Measurements from ENCODE around the gene SCFD2.
"Not testable (repeated sequence)": the region's sequence is repeated elsewhere in the genome, so short reads cannot be mapped to it uniquely, and the experiment has no call there.

Gene SCFD2

GRCh38 chr4:53365486-53366300 lies at the start of gene SCFD2:
TSS of gene SCFD2 (minus strand) at chr4:53366061.
- peak; percentile 94 to 98 for DNase-seq

- DNase-seq: not testable (repeated sequence)
Measured at GRCh38 chr4:53409479-53409878, 43.6 kb upstream of the SCFD2 start.

- DNase-seq: no peak
Measured at GRCh38 chr4:53380221-53380620, 14.4 kb upstream of the SCFD2 start.

- DNase-seq: no peak
Measured at GRCh38 chr4:53378171-53378482, 12.3 kb upstream of the SCFD2 start.

- peak; percentile 94 to 95 for DNase-seq
Measured at GRCh38 chr4:53377319-53378170, 11.7 kb upstream of the SCFD2 start, which contains the start of gene FIP1L1. TSS of gene FIP1L1 (plus strand) at chr4:53377641. CDS start at chr4:53377839, 198 bp downstream.

GRCh38 chr4:53376900-53377299 lies 11.0 kb upstream of the SCFD2 start:
- no peak for DNase-seq

- no peak for DNase-seq
Measured at GRCh38 chr4:53374777-53375258, 9.0 kb upstream of the SCFD2 start.

GRCh38 chr4:53371843-53372521 lies 6.1 kb upstream of the SCFD2 start:
- no peak for DNase-seq

- no peak for DNase-seq
Measured at GRCh38 chr4:53371049-53371448, 5.2 kb upstream of the SCFD2 start.

GRCh38 chr4:53367721-53368120 lies 1.9 kb upstream of the SCFD2 start:
- DNase-seq: no peak

GRCh38 chr4:53366301-53366716 lies 448 bp upstream of the SCFD2 start:
- no peak for DNase-seq

GRCh38 chr4:53365121-53365485 lies 758 bp downstream of the SCFD2 start:
- DNase-seq: no peak

- no peak for DNase-seq
Measured at GRCh38 chr4:53364624-53365023, 1.2 kb downstream of the SCFD2 start.

- no peak for DNase-seq
Measured at GRCh38 chr4:53362093-53362492, 3.8 kb downstream of the SCFD2 start.

GRCh38 chr4:53361451-53361850 lies 4.4 kb downstream of the SCFD2 start:
- no peak for DNase-seq

- DNase-seq: no peak
Measured at GRCh38 chr4:53355930-53356521, 9.8 kb downstream of the SCFD2 start.

GRCh38 chr4:53354012-53354722 lies 11.7 kb downstream of the SCFD2 start:
- DNase-seq: no peak

- no peak for DNase-seq
Measured at GRCh38 chr4:53349091-53349491, 16.8 kb downstream of the SCFD2 start.

- DNase-seq: no peak
Measured at GRCh38 chr4:53348046-53348445, 17.8 kb downstream of the SCFD2 start.

GRCh38 chr4:53346920-53347852 lies 18.7 kb downstream of the SCFD2 start:
- DNase-seq: no peak

- not testable (repeated sequence) for DNase-seq
Measured at GRCh38 chr4:53346392-53346791, 19.5 kb downstream of the SCFD2 start.

All from stimulated activated CD4-positive, alpha-beta T cell treated with anti-CD3 and anti-CD28 coated beads, Interleukin-2, amount 100 ng/mL, for 48 hours (primary cell).